ENCODE data around the gene SHISA6. TPM values are rescaled to one million over a fixed set of nuclear protein-coding genes. Genes with fewer than 3 reads are reported as not detected.

SHISA6 gene
- total RNA-seq, 1 donor from 2014 or later: not detected

DNA sequence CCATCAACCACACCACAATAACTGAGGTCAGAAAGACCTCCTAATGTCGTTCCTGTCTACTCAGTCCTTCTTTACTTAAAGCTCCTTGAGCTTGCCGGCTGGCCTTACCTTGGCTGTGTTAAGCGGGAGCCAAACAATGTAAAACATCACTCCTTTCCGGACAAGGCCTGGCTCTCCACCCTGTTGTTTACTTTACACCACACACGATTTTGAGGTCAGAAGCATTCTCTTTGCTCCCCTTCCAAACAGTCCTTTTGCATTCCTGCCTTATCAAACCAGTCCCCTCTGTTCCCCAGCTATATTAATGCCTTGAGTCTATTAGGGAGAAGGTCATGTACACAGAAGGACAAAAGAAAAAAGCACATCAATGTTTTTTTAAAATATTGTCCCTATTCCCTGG is 19.3 kb upstream of the SHISA6 start:
- no peak overlapping the region for H3K4me2 ChIP-seq (ENCODE audit: low read length)
- H3K79me2 ChIP-seq (ENCODE audit: insufficient read depth, low read length): no peaks in the 10 kb centered on the region
- no peaks in the 10 kb centered on the region for H3K4me1 ChIP-seq (ENCODE audit: insufficient read depth, low read length)
- H4K20me1 ChIP-seq (ENCODE audit: insufficient read depth, low read length): no peaks in the 10 kb centered on the region
- no peak overlapping the region for H3K4me3 Mint-ChIP-seq (ENCODE audit: unreplicated experiment)
- DNase-seq (ENCODE audit: low read depth) (no peak), FAIRE-seq (no peak)
- no peaks in the 10 kb centered on the region for H3K27me3 Mint-ChIP-seq (ENCODE audit: low read depth, unreplicated experiment)
- no peak overlapping the region for H3K9ac ChIP-seq (ENCODE audit: low read length)
- H3K27ac Mint-ChIP-seq (ENCODE audit: unreplicated experiment): no peak overlapping the region
- no peaks in the 10 kb centered on the region for H3K4me1 Mint-ChIP-seq (ENCODE audit: low read depth, unreplicated experiment)
- no peaks in the 10 kb centered on the region for H3K27me3 ChIP-seq (ENCODE audit: insufficient read depth, low read length)
- no peaks in the 10 kb centered on the region for H3K36me3 ChIP-seq (ENCODE audit: insufficient read depth, low read length)
- H3K9me3 ChIP-seq (ENCODE audit: insufficient read depth, low read depth, low read length): peaks cover 10% of the 10 kb centered on the region
- H3K36me3 Mint-ChIP-seq (ENCODE audit: low read depth, unreplicated experiment): no peaks in the 10 kb centered on the region
- TF ChIP-seq CTCF (IDR thresholded peaks at IDR 0.05; ENCODE audit: insufficient read depth, low read depth, low read length): no peak
- TF ChIP-seq EZH2 (IDR thresholded peaks at IDR 0.05; ENCODE audit: insufficient read depth, low read length): no peak
- H3K9me3 Mint-ChIP-seq (ENCODE audit: unreplicated experiment): peaks cover 14% of the 10 kb centered on the region
- no peak overlapping the region for H2AFZ ChIP-seq (ENCODE audit: low read depth, low read length)
- H3K4me3 ChIP-seq (ENCODE audit: insufficient read depth, low read depth, low read length): no peak overlapping the region
- no peak overlapping the region for H3K27ac ChIP-seq (ENCODE audit: low read depth, low read length)

- Histone ChIP-seq H4K20me1 (ENCODE audit: insufficient read depth, low read length) (no peaks in the 10 kb centered on the region), H3K27me3 (ENCODE audit: insufficient read depth, low read length) (peaks cover 14% of the 10 kb centered on the region), H3K36me3 (ENCODE audit: insufficient read depth, low read length) (no peaks in the 10 kb centered on the region), H2AFZ (ENCODE audit: low read depth, low read length) (no peak overlapping the region), H3K4me2 (ENCODE audit: low read length) (no peak overlapping the region), H3K27ac (ENCODE audit: low read depth, low read length) (no peak overlapping the region), H3K9me3 (ENCODE audit: insufficient read depth, low read depth, low read length) (no peaks in the 10 kb centered on the region), H3K4me3 (ENCODE audit: insufficient read depth, low read depth, low read length) (no peak overlapping the region), H3K4me1 (ENCODE audit: insufficient read depth, low read length) (no peaks in the 10 kb centered on the region), H3K79me2 (ENCODE audit: insufficient read depth, low read length) (no peaks in the 10 kb centered on the region), H3K9ac (ENCODE audit: low read length) (no peak overlapping the region)
- Mint-ChIP-seq H3K4me1 (ENCODE audit: low read depth, unreplicated experiment) (no peaks in the 10 kb centered on the region), H3K9me3 (ENCODE audit: unreplicated experiment) (peaks cover 21% of the 10 kb centered on the region), H3K27ac (ENCODE audit: unreplicated experiment) (no peak overlapping the region), H3K27me3 (ENCODE audit: low read depth, unreplicated experiment) (peaks cover 7% of the 10 kb centered on the region), H3K36me3 (ENCODE audit: low read depth, unreplicated experiment) (no peaks in the 10 kb centered on the region), H3K4me3 (ENCODE audit: unreplicated experiment) (no peak overlapping the region)
- FAIRE-seq (no peak), DNase-seq (ENCODE audit: low read depth) (no peak)
- TF ChIP-seq EZH2 (IDR thresholded peaks at IDR 0.05; ENCODE audit: insufficient read depth, low read length): no peak
- TF ChIP-seq CTCF (IDR thresholded peaks at IDR 0.05; ENCODE audit: insufficient read depth, low read depth, low read length): no peak
Measured at GRCh38 chr17:11238705-11239104, 2.3 kb upstream of the SHISA6 start.

GRCh38 chr17:11239379-11239970 is 1.5 kb upstream of the SHISA6 start:
- TF ChIP-seq CTCF (IDR thresholded peaks at IDR 0.05; ENCODE audit: insufficient read depth, low read depth, low read length) (no peak), EZH2 (IDR thresholded peaks at IDR 0.05; ENCODE audit: insufficient read depth, low read length) (no peak)
- Histone ChIP-seq H3K79me2 (ENCODE audit: insufficient read depth, low read length) (no peaks in the 10 kb centered on the region), H3K27ac (ENCODE audit: low read depth, low read length) (no peak overlapping the region), H3K4me2 (ENCODE audit: low read length) (no peak overlapping the region), H2AFZ (ENCODE audit: low read depth, low read length) (no peak overlapping the region), H3K4me1 (ENCODE audit: insufficient read depth, low read length) (no peaks in the 10 kb centered on the region), H3K4me3 (ENCODE audit: insufficient read depth, low read depth, low read length) (no peak overlapping the region), H3K27me3 (ENCODE audit: insufficient read depth, low read length) (peaks cover 15% of the 10 kb centered on the region), H3K36me3 (ENCODE audit: insufficient read depth, low read length) (no peaks in the 10 kb centered on the region), H3K9me3 (ENCODE audit: insufficient read depth, low read depth, low read length) (no peaks in the 10 kb centered on the region), H3K9ac (ENCODE audit: low read length) (no peak overlapping the region), H4K20me1 (ENCODE audit: insufficient read depth, low read length) (no peaks in the 10 kb centered on the region)
- Mint-ChIP-seq H3K36me3 (ENCODE audit: low read depth, unreplicated experiment) (no peaks in the 10 kb centered on the region), H3K4me3 (ENCODE audit: unreplicated experiment) (no peak overlapping the region), H3K27me3 (ENCODE audit: low read depth, unreplicated experiment) (peaks cover 7% of the 10 kb centered on the region), H3K27ac (ENCODE audit: unreplicated experiment) (no peak overlapping the region), H3K9me3 (ENCODE audit: unreplicated experiment) (peaks cover 21% of the 10 kb centered on the region), H3K4me1 (ENCODE audit: low read depth, unreplicated experiment) (no peaks in the 10 kb centered on the region)
- no peak for DNase-seq (ENCODE audit: low read depth)
- no peak for FAIRE-seq

Measured in astrocyte (in vitro differentiated cells and primary cell).